ENCODE measurements around the gene PPP4R1. TPM values are rescaled to one million over a fixed set of nuclear protein-coding genes. Genes with fewer than 3 reads are reported as not detected.

PPP4R1 gene
- total RNA-seq, 1 donor from 2014 or later: 136 TPM

GRCh38 chr18:9637036-9637767 is 22.8 kb upstream of the PPP4R1 start:
- H3K4me3 Mint-ChIP-seq (ENCODE audit: unreplicated experiment): no peak overlapping the region
- no peaks in the 10 kb centered on the region for H3K36me3 Mint-ChIP-seq (ENCODE audit: unreplicated experiment)
- H3K9me3 Mint-ChIP-seq (ENCODE audit: unreplicated experiment): peaks cover 2% of the 10 kb centered on the region
- TF ChIP-seq CTCF (IDR thresholded peaks at IDR 0.05; ENCODE audit: partially characterized antibody, unreplicated experiment): no peak
- no peak overlapping the region for H3K27ac Mint-ChIP-seq (ENCODE audit: unreplicated experiment)
- no peaks in the 10 kb centered on the region for H3K4me1 Mint-ChIP-seq (ENCODE audit: low read depth, unreplicated experiment)
- DNase-seq: no peak
- peaks cover 2% of the 10 kb centered on the region for H3K27me3 Mint-ChIP-seq (ENCODE audit: unreplicated experiment)

DNA sequence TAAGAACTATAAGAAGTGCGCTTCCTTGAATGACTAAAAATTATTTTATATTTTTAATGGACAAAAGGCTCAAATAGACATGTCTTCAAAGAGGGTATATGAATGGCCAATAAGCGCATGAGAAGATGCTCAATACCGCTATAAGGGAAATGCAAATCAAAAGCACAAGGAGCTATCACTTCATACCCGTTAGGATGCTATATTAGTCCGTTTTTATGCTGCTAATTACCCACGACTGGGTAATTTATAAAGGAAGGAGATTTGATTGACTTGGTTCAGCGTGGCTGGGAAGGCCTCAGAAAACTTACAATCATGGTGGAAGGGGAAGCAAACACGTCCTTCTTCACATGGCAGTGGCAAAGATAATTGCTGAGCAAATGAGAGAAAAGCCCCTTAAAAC is 20.5 kb upstream of the PPP4R1 start:
- no peak overlapping the region for H3K4me3 Mint-ChIP-seq (ENCODE audit: unreplicated experiment)

DNA sequence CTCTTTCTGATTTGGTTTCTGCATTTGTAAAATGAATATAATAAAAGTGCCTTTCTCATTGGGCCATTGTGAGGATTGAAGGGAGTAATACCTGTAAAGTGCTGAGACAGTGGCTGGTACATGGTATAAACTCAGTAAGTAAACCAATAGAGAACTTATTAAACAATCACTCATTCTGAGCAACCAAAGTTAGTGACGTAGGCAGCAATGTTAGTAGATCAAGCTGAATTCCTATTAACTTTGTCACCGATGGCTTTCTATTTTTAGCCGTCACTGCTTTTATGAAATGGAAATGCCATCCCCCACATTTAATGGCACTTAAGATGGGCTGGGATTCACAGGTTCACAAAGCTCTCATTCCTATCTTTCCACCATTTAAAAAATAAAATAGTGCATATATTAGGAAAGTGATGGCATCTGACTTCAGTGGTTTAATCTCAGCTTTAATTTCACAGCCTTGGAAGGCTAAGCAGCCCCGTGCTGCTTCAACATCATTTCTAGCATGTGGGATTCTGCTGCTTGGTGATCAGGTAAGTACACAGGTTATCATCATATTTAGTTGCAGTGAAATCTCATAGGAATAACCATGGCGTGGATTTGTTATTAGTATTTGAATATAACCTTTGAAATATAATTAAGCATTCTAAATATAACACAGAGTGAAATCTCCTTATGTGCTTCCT is 17.6 kb upstream of the PPP4R1 start:
- Mint-ChIP-seq H3K36me3 (ENCODE audit: unreplicated experiment) (no peaks in the 10 kb centered on the region), H3K27ac (ENCODE audit: unreplicated experiment) (no peak overlapping the region), H3K4me1 (ENCODE audit: low read depth, unreplicated experiment) (no peaks in the 10 kb centered on the region), H3K9me3 (ENCODE audit: unreplicated experiment) (peaks cover 2% of the 10 kb centered on the region), H3K4me3 (ENCODE audit: unreplicated experiment) (no peak overlapping the region), H3K27me3 (ENCODE audit: unreplicated experiment) (peaks cover 3% of the 10 kb centered on the region)
- no peak for DNase-seq
- no peak for TF ChIP-seq CTCF (IDR thresholded peaks at IDR 0.05; ENCODE audit: partially characterized antibody, unreplicated experiment)

More for the DNA sequence above, 20.5 kb upstream of the PPP4R1 start:
- no peak for TF ChIP-seq CTCF (IDR thresholded peaks at IDR 0.05; ENCODE audit: partially characterized antibody, unreplicated experiment)
- no peak for DNase-seq
- Mint-ChIP-seq H3K36me3 (ENCODE audit: unreplicated experiment) (no peaks in the 10 kb centered on the region), H3K4me1 (ENCODE audit: low read depth, unreplicated experiment) (no peaks in the 10 kb centered on the region), H3K27me3 (ENCODE audit: unreplicated experiment) (peaks cover 1% of the 10 kb centered on the region), H3K9me3 (ENCODE audit: unreplicated experiment) (peaks cover 1% of the 10 kb centered on the region), H3K27ac (ENCODE audit: unreplicated experiment) (no peak overlapping the region)

DNA sequence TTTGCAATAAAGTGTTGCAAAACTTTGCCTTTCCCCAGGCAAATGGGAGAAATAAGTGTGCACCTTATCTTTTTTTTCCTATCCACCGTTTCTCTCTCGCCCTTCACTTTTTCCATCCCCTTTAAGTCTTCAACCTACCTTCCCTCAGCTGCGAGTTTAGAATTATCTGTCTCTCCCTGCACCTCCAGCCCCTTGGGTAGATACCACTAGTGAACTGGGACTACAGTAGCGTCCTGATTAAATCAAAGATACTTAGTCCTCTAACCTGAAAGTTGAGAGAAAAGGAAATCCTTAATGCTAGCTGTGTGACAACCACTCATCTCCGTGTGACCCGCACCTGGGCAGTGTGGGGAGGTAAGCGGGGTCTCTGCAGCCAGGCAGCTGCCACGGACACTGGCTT is 16.1 kb upstream of the PPP4R1 start:
- Mint-ChIP-seq H3K4me1 (ENCODE audit: low read depth, unreplicated experiment) (no peaks in the 10 kb centered on the region), H3K27ac (ENCODE audit: unreplicated experiment) (no peak overlapping the region), H3K27me3 (ENCODE audit: unreplicated experiment) (peaks cover 5% of the 10 kb centered on the region), H3K36me3 (ENCODE audit: unreplicated experiment) (no peaks in the 10 kb centered on the region), H3K9me3 (ENCODE audit: unreplicated experiment) (peaks cover 2% of the 10 kb centered on the region), H3K4me3 (ENCODE audit: unreplicated experiment) (no peak overlapping the region)
- TF ChIP-seq CTCF (IDR thresholded peaks at IDR 0.05; ENCODE audit: partially characterized antibody, unreplicated experiment): no peak
- no peak for DNase-seq

DNA sequence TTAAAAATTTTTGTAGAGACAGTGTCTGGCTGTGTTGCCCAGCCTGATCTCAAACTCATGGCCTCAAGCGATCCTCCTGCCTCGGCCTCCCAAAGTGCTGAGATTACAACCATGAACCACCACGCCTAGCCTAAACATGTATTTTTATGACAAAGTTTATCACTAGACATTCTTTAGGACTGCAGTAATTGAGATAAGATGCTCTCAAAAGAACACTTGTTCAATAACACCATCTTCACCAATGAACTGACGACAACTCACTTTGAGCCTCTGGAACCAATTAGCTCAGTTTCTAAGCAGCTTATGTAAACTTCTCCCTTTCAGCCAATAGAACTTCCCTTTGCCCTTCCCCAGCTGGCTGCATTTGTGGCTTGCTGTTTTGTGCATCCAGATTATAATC is 15.3 kb upstream of the PPP4R1 start:
- Mint-ChIP-seq H3K4me3 (ENCODE audit: unreplicated experiment) (no peak overlapping the region), H3K27me3 (ENCODE audit: unreplicated experiment) (peaks cover 5% of the 10 kb centered on the region), H3K36me3 (ENCODE audit: unreplicated experiment) (no peaks in the 10 kb centered on the region), H3K9me3 (ENCODE audit: unreplicated experiment) (peaks cover 2% of the 10 kb centered on the region), H3K27ac (ENCODE audit: unreplicated experiment) (peak overlapping the region; percentile 16), H3K4me1 (ENCODE audit: low read depth, unreplicated experiment) (no peaks in the 10 kb centered on the region)
- no peak for TF ChIP-seq CTCF (IDR thresholded peaks at IDR 0.05; ENCODE audit: partially characterized antibody, unreplicated experiment)
- DNase-seq: no peak

Measured in glutamatergic neuron (in vitro differentiated cells).